Activated CD4-positive, alpha-beta T cell treated with anti-CD3 and anti-CD28 coated beads for 1 hour (primary cell): Measurements from ENCODE around the gene IL15.
A peak's percentile ranks its signal among the peaks of the same experiment; 100 is the strongest.
"Not testable (repeated sequence)": the region's sequence is repeated elsewhere in the genome, so short reads cannot be mapped to it uniquely, and the experiment has no call there.

ENCODE experiments used
- DNase-seq: peaks from one replicate; pipeline ENCODE4 v3.0.0-alpha.2; 2020

The IL15 gene

DNA sequence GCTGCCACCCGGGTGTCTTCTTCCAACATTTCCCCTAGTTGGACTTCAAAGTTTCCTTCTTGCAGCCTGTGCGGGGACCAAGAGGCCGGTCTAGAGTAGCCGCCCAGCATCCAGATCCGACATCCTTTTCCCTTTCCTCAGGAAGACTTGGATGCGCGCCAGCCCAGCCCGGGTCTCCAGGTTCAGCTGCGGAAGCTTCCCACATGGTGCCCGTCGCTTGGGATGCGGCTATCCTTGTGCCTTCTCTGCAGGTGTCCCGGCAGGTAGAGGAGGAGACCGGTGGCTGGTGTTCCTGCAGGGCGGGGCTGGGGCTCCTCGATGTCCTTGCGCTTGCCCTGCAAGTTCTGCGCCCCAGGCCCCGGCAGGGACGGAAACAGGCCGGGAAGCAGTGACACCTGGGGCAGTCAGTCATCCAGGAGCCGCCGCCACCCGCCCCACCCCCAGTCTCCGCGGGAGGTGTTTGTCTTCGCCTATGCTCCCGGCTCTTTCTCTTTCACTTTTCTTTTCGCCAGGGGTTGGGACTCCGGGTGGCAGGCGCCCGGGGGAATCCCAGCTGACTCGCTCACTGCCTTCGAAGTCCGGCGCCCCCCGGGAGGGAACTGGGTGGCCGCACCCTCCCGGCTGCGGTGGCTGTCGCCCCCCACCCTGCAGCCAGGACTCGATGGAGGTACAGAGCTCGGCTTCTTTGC lies at the start of gene IL15:
Gene IL15, plus strand, starts transcription at position 502 of the 689 bp plus-strand sequence. CDS start 82,882 bp downstream, outside the sequence.
- DNase-seq, result peak; percentile 35

GRCh38 chr4:141587897-141588296 lies 48.5 kb upstream of the IL15 start:
- DNase-seq, result no peak

DNA sequence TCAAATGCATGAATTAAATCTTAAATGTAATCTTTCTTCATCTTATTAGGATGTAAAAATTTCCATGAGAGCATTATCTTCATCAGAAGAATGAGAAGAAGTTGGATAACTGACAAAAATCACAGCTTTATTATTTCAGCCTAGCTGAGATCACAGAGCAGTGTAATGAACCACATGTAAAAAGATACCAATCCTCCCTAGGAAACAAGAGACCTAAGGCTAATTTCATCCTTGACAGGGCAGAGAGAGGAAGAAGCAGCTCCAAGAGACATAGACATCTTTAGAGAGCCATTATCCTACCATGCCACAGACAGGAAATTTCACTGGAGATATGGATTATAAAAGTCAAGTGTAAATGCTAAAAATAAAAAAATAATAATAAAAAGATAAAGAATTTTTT lies 40.9 kb upstream of the IL15 start:
- no peak for DNase-seq

GRCh38 chr4:141599853-141600252 lies 36.5 kb upstream of the IL15 start:
- DNase-seq, result no peak

DNA sequence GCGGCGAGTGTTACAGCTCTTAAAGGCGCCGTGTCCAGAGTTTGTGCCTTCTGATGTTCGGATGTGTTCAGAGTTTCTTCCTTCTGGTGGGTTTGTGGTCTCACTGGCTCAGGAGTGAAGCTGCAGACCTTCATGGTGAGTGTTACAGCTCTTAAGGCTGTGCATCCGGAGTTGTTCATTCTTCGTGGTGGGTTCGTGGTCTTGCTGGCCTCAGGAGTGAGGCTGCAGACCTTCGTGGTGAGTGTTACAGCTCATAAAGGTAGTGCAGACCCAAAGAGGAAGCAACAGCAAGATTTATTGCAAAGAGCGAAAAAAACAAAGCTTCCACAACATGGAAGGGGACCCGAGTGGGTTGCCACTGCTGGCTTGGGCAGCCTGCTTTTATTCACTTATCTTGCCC lies 31.7 kb upstream of the IL15 start:
- DNase-seq, result not testable (repeated sequence)

DNA sequence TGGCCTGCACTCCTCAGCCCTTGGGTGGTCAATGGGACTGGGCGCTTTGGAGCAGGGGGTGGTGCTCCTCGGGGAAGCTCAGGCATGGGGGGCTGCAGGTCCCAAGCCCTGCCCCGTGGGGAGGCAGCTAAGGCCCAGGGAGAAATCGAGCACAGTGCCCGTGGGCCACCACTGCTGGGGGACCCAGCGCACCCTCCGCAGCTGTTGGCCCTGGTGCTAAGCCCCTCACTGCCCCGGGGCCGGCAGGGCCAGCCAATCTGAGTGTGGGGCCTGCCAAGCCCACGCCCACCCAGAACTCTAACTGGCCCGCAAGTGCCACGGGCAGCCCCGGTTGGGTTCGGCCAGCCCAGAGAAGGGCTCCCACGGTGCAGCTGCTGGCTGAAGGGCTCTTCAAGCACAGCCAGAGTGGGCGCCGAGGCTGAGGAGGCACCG lies 30.9 kb upstream of the IL15 start:
- no peak for DNase-seq

DNA sequence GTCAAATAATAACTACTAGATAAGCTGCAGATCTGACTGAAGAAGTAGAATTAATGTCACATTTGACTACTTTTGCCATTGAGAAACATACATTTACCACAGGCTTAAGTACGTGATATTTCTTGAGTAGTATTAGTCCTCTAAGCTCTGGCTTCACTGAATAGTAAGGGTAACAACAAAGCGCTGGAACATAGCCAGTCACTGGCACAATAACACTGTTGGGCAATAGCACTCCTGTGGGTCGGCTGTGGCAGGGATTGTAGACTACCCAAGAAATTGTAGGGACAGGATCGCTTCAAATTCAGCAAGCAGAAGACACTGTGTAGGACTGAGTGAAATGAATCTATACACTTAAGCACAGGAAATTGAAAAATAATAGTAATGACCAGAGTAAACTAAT lies 27.1 kb upstream of the IL15 start:
- DNase-seq, result no peak

DNA sequence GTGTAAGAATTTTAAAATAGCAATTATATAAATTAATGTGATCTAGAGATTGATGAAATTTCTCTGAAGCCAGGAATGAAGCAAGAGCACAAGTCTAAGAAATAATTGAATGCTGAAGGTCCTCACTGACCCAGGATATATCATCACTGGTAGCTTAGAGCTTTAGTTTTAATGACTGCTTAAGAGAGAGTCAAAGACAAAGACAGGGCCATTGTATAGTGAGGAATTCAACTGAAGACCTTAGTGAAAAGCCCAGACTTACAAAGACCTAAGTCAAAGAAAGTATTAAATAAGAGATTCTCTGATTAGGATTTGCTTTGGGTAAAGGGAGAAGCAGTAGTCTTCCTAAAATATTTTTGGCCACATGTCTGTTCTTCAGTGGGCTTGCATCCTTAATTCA lies 26.0 kb upstream of the IL15 start:
- no peak for DNase-seq

DNA sequence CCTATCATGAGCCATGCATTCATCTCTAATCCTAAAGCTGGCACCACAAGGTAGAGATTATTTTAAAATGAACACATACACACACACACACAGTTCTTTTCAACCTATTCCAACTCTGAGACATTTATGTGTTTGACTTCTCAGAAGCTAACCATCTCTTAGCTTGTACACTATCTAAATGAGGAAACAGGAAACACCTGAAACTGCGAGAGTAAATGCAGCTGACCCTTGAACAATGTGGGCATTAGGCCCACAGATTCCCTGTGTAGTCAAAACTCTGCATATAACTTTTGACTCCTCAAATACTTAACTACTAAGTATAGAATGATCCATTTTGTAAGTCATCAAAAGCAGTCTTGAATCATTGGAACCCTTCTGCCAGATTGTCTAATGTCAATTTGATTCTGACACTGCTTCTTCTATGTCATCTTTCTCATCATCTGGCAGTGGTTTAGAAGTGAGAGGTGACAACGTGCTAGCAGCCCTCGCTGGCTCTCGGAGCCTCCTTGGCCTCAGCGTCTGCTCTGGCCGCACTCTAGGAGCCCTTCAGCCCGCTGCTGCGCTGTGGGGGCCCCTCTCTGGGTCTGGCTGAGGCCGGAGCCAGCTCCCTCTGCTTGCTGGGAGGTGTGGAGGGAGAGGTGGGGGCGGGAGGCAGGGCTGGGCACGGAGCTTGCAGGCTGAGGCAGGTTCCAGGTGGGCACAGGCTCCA lies 21.4 kb upstream of the IL15 start:
- no peak for DNase-seq

DNA sequence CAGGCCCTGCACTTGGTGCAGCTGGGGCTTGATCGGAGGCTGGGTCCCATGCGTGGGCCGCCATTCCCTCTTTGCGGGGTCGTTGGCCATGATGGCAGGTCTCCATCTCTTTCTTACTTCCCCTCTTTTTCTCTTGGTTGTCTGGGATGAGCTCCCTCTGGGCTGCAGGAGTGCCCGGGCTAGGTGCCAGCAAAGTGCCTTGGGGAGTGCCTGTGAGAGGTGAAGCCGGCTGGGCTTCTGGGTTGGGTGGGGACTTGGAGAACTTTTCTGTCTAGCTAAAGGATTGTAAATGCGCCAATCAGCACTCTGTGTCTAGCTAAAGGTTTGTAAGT lies 20.8 kb upstream of the IL15 start:
- DNase-seq, result not testable (repeated sequence)

DNA sequence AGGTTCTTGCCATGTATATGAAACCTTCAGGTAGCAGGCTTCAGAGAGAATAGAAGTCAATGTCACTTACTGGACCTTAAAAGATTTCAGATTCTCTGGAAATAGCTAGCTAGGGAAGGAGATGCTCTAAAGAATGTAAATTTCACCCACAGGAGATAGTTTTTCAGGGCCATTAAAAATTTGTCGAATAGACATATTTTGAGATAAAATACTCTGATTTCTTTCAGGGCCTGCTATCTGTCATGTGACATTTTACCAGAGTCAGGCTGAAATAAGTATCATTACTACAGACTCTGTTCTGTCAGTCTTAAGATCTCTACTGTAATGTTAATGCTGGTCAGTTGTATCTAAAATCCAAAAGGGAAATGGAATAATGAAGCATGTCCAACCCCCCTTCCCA lies 15.7 kb upstream of the IL15 start:
- DNase-seq, result no peak

GRCh38 chr4:141625023-141625422 lies 11.4 kb upstream of the IL15 start:
- no peak for DNase-seq

DNA sequence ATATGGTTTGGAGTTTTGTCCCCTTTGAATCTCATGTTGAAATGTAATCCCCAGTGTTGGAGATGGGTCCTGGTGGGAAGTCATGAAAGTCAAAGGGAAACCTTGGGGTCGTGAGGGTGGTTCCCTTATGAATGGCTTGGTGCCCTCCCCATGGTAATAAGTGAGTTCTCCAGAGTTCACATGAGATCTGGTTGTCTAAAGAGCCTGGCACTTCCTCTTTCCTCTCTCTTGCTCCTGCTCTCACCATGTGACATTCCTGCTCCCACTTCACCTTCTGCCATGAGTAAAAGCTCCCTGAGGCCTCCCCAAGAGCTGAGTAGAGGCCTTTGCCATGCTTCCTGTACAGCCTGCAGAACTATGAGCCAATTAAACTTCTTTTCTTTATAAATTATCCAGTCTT lies 5.5 kb upstream of the IL15 start:
- DNase-seq, result no peak

DNA sequence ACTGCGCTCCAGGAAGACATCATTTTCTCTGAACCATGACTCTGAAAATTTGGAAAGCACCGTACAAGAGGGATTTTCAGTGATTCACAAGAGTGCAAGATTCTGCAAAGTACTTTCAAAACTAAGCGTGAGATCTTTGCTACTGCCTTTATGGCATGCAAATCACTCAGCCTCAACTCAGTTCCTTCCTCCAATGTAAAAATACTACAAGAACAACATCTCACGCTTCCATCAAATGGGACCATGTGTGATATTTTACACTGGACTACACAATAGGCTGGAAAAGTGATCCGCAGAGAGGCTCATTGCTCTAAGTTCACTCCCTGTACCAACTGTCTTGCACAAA lies 674 bp upstream of the IL15 start:
- no peak for DNase-seq

DNA sequence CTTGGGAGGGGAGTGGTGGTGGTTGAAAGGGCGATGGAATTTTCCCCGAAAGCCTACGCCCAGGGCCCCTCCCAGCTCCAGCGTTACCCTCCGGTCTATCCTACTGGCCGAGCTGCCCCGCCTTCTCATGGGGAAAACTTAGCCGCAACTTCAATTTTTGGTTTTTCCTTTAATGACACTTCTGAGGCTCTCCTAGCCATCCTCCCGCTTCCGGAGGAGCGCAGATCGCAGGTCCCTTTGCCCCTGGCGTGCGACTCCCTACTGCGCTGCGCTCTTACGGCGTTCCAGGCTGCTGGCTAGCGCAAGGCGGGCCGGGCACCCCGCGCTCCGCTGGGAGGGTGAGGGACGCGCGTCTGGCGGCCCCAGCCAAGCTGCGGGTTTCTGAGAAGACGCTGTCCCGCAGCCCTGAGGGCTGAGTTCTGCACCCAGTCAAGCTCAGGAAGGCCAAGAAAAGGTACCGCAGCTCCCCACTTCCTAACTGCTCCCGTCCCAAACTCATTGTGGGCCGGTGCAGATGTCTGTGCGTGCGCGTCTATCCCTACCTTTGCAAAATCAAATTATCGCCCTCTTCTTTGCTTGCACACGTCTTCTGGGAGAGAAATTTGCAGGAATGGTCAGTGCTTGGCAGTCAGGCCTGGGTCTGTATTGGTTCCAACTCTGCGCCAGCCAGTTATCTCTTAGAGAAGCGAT lies 533 bp downstream of the IL15 start:
- no peak for DNase-seq

- DNase-seq, result no peak
Measured at GRCh38 chr4:141637565-141637964, 1.2 kb downstream of the IL15 start.

GRCh38 chr4:141638230-141638629 lies 1.8 kb downstream of the IL15 start:
- no peak for DNase-seq

DNA sequence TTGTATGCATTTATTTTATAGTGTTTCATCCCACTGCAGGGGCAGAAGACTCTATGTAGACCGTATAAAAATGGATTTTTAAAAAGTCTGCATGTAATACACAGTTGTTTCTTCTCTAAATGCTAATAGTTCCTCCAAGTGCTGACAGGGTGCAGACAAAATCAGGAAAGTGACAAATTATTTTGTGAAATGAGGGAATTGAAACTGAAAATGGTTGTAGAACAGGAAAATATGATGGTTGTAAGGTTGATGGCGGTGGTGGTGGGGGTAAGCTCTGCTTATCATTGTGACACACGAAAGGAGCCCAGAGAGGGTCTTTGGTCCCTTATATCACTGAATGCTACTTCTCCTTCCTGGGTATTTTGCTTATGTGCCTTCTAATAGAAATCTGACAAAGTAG lies 4.3 kb downstream of the IL15 start:
- DNase-seq, result no peak

- DNase-seq, result no peak
Measured at GRCh38 chr4:141642063-141642462, 5.7 kb downstream of the IL15 start.

- DNase-seq, result no peak
Measured at GRCh38 chr4:141642711-141643110, 6.3 kb downstream of the IL15 start.

GRCh38 chr4:141643557-141643956 lies 7.2 kb downstream of the IL15 start:
- DNase-seq, result no peak

GRCh38 chr4:141645611-141646340 lies 9.4 kb downstream of the IL15 start:
- DNase-seq, result no peak

GRCh38 chr4:141646969-141647368 lies 10.6 kb downstream of the IL15 start:
- DNase-seq, result no peak

DNA sequence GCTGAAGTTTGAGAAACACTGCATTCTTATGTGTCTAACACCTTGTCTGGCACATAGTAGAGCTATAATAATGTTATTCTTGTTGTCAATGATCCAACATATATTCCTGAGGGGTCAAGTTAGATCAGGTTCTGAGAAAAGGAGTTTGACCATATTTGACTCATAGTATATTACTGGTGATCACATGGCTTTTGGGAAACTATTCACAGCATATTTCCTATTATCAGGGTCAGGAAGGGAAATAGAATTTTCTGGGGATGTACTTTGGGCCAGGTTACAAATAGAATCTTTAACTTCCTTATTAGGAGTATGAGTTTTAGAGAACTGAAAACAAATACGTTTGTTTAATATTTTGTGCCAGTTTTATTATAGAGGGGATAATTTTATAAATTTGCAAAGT lies 11.6 kb downstream of the IL15 start:
- no peak for DNase-seq
